ENCODE data around the gene FCGBP. TPM values are rescaled to one million over a fixed set of nuclear protein-coding genes. Genes with fewer than 3 reads are reported as not detected.

Gene FCGBP
- total RNA-seq, 1 donor from 2014 or later = 2.4 TPM

DNA sequence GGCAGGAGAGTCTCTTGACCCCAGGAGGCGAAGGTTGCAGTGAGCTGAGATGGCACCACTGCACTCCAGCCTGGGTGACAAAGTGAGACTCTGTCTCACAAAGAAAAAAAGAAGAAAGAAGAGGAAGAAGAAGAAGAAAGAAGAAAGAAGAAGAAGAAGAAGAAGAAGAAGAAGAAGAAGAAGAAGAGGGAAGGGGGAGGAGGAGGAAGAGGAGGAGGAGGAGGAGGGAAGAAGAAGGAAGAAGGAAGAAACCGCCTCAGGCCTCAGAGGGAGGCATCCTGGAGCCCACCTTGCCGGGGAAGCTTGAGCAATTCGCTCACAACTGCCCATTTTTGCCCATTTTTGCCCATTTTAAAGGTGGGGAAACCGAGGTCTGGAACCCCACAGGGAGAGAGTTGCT, 9.5 kb downstream of the FCGBP start:
- no peaks in the 10 kb centered on the region for H3K36me3 Mint-ChIP-seq (ENCODE audit: low read depth)
- peaks cover 3% of the 10 kb centered on the region for H3K9me3 Mint-ChIP-seq
- no peak for DNase-seq (ENCODE audit: low spot score)
- H3K27ac Mint-ChIP-seq = no peak overlapping the region
- H3K4me1 Mint-ChIP-seq (ENCODE audit: low read depth) = peaks cover 6% of the 10 kb centered on the region
- intact Hi-C loops (cut with micrococcal nuclease) = no loop called here
- no peaks in the 10 kb centered on the region for H3K27me3 Mint-ChIP-seq (ENCODE audit: low read depth)
- no peak overlapping the region for H3K4me3 Mint-ChIP-seq (ENCODE audit: low read depth)

DNA sequence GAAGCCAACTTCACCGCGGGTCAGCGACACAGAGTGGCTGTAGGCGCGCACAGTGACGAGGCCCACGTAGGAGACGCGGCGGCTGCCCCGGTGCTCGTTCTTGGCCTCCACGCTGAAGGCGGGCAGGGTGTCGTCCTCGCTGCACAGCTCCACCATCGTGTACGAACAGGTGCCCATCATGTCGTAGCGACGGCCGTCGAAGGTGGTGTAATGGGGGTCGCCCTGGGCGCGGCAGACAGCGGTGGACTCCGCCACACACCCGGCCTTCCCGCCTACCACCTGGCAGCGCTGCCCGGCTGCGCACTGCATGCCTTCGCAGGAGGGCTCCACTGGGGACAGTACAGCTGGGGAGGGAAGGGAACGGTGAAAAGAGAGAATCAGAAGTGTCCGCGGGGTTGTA, 10.0 kb downstream of the FCGBP start:
- intact Hi-C loops (cut with micrococcal nuclease) = no loop called here
- no peak for DNase-seq (ENCODE audit: low spot score)
- H3K9me3 Mint-ChIP-seq = no peaks in the 10 kb centered on the region
- H3K27me3 Mint-ChIP-seq (ENCODE audit: low read depth) = no peaks in the 10 kb centered on the region
- no peak overlapping the region for H3K4me3 Mint-ChIP-seq (ENCODE audit: low read depth)
- H3K36me3 Mint-ChIP-seq (ENCODE audit: low read depth) = no peaks in the 10 kb centered on the region
- peaks cover 6% of the 10 kb centered on the region for H3K4me1 Mint-ChIP-seq (ENCODE audit: low read depth)
- H3K27ac Mint-ChIP-seq = no peak overlapping the region

DNA sequence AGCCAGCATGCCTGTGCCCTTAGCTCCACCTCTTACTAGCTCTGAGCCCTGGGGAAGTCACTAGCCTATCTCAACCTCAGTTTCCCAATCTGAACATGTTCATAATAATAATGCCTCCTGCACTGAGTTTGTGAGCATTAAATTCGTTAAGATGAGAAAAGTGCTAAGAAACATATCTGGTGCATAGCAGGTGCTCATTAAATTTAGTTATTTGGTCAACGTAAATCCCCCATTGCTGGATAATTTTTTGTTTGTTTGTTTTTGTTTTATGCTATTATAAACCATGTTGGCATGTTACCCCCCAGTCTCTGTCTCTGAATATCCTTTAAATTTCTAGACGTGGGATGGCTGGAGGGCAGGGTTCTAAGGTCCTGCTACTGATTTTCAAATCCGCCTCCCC, 10.6 kb downstream of the FCGBP start:
- intact Hi-C loops (cut with micrococcal nuclease) = no loop called here
- Mint-ChIP-seq H3K27me3 (ENCODE audit: low read depth) (no peaks in the 10 kb centered on the region), H3K36me3 (ENCODE audit: low read depth) (no peaks in the 10 kb centered on the region), H3K4me3 (ENCODE audit: low read depth) (no peak overlapping the region), H3K4me1 (ENCODE audit: low read depth) (peaks cover 6% of the 10 kb centered on the region), H3K27ac (no peak overlapping the region), H3K9me3 (no peaks in the 10 kb centered on the region)
- DNase-seq (ENCODE audit: low spot score) = no peak

DNA sequence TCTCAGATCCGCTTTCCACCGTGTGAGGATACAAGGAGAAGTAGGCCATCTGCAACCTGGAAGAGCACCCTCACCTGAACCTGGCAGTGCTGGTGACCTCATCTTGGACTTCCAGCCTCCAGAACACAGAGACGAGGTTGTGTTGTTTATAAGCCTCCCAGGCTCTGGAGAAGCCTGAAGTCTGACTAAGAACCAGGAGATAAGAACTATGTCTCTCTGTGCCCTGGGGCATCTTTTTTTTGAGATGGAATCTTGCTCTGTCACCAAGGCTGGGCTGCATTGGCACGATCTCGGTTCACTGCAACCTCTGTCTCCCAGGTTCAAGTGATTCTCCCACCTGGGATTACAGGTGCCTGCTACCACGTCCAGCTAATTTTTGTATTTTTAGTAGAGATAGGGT, 14.5 kb downstream of the FCGBP start:
- no peak overlapping the region for H3K27ac Mint-ChIP-seq
- H3K36me3 Mint-ChIP-seq (ENCODE audit: low read depth) = no peaks in the 10 kb centered on the region
- intact Hi-C loops (cut with micrococcal nuclease) = no loop called here
- DNase-seq (ENCODE audit: low spot score) = no peak
- H3K4me3 Mint-ChIP-seq (ENCODE audit: low read depth) = no peak overlapping the region
- no peaks in the 10 kb centered on the region for H3K27me3 Mint-ChIP-seq (ENCODE audit: low read depth)
- H3K9me3 Mint-ChIP-seq = no peaks in the 10 kb centered on the region
- no peaks in the 10 kb centered on the region for H3K4me1 Mint-ChIP-seq (ENCODE audit: low read depth)

DNA sequence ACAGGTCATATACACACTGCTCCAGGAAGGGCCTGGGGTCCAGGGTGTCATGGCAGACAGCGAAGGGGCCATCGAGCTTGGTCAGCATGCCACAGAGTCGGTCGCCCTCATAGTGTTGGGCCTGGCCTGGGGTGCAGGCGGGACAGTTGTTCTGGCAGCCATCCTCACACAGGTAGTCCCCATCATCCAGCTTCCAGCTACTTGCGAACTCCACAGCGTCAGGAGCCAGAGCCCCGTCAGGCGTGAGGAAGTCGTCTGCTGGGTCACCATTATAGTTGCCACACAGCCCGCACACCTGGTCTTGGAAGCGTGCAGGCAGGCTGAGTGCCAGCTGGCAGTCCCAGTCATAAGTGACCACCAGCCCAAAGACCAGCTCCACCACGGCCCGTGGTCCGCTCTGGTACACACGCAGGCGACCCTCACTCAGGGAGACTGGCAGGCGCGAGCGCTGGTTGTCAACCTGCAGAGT, 16.2 kb downstream of the FCGBP start:
- no peak overlapping the region for H3K4me3 Mint-ChIP-seq (ENCODE audit: low read depth)
- no peaks in the 10 kb centered on the region for H3K36me3 Mint-ChIP-seq (ENCODE audit: low read depth)
- no peak for DNase-seq (ENCODE audit: low spot score)
- H3K27me3 Mint-ChIP-seq (ENCODE audit: low read depth) = no peaks in the 10 kb centered on the region
- intact Hi-C loops (cut with micrococcal nuclease) = no loop called here
- H3K27ac Mint-ChIP-seq = no peak overlapping the region
- H3K9me3 Mint-ChIP-seq = no peaks in the 10 kb centered on the region
- no peaks in the 10 kb centered on the region for H3K4me1 Mint-ChIP-seq (ENCODE audit: low read depth)

DNA sequence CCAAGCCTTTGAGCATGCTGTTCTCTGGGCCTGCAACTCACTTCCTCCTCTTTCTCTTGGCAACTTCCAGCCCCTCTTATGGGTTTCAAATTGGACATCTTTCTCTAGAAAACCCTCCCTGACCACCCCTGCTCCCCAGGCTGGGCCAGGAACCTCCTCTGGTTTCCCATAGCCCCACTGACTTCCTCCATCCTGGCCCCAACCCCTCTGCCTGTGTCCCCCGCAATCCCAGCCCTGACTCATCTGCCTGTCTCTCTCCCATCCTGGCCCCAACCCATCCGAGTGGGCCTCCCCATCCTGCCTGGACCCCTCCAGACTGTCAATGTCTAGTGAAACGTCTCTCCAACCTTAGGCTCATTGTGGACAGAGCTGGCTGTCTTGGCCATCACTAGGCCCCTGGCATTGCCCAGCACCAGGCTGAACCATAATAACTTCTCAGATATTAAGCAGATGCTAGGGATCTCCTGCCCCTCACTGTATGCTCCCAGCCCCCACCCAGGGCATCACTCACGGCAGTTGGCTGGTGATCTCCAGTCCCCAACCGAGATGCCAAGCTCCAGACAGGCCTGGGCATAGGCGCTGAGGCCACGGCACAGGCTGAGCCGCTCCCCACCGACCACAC, 16.8 kb downstream of the FCGBP start:
- no peak overlapping the region for H3K4me3 Mint-ChIP-seq (ENCODE audit: low read depth)
- intact Hi-C loops (cut with micrococcal nuclease) = no loop called here
- no peaks in the 10 kb centered on the region for H3K36me3 Mint-ChIP-seq (ENCODE audit: low read depth)
- H3K27me3 Mint-ChIP-seq (ENCODE audit: low read depth) = no peaks in the 10 kb centered on the region
- no peak for DNase-seq (ENCODE audit: low spot score)
- no peaks in the 10 kb centered on the region for H3K4me1 Mint-ChIP-seq (ENCODE audit: low read depth)
- H3K27ac Mint-ChIP-seq = no peak overlapping the region
- H3K9me3 Mint-ChIP-seq = no peaks in the 10 kb centered on the region

DNA sequence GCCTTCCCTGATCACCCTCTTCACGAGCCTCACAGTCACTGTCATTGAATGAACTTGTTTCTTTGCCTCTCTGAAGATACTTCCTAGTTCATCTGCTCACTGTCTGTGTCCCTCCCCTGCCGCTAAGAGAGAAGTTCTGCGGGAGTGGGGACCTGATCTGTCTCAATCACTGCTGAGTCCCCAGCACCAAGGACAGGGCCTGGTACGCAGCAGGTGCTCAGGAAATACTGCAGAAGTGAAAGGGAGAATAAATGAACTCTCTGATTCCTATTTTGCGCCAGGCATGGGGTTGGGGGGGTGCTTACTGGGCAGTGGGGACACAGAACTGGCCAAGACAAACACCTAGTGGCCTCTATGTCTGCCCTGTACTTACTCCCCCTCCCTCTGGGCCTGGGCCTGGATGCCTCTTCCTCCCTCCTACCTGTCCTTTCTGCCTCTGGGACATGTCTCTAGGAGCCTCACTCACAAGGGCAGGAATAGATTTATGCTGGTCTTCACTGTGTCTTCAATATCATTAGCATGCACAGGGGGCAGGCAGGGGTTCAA, 17.5 kb downstream of the FCGBP start:
- no peaks in the 10 kb centered on the region for H3K36me3 Mint-ChIP-seq (ENCODE audit: low read depth)
- no peaks in the 10 kb centered on the region for H3K9me3 Mint-ChIP-seq
- intact Hi-C loops (cut with micrococcal nuclease) = no loop called here
- H3K4me3 Mint-ChIP-seq (ENCODE audit: low read depth) = no peak overlapping the region
- no peak for DNase-seq (ENCODE audit: low spot score)
- H3K27ac Mint-ChIP-seq = no peak overlapping the region
- no peaks in the 10 kb centered on the region for H3K4me1 Mint-ChIP-seq (ENCODE audit: low read depth)
- H3K27me3 Mint-ChIP-seq (ENCODE audit: low read depth) = no peaks in the 10 kb centered on the region

DNA sequence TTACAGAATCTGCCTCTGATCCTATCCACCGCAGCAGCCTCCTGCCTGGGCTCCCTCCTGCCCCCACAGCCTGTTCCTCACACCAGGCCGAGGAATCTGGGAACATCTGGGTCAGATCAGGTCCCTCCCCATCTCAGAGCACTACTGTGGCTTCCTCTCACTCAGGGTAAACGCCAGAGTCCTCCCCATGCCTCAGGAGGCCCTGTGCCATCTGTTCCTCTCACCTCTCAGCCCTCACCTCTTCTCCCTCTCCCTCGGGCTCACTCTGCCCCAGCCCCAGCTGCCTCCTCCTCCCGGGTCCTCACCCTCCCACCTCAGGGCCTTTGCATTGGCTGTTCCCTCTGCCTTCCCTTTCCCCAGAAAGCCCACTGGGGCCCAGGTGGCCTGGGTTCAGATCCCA, 18.2 kb downstream of the FCGBP start:
- H3K27me3 Mint-ChIP-seq (ENCODE audit: low read depth) = no peaks in the 10 kb centered on the region
- no peak for DNase-seq (ENCODE audit: low spot score)
- no peak overlapping the region for H3K4me3 Mint-ChIP-seq (ENCODE audit: low read depth)
- H3K9me3 Mint-ChIP-seq = no peaks in the 10 kb centered on the region
- no peak overlapping the region for H3K27ac Mint-ChIP-seq
- intact Hi-C loops (cut with micrococcal nuclease) = no loop called here
- no peaks in the 10 kb centered on the region for H3K4me1 Mint-ChIP-seq (ENCODE audit: low read depth)
- no peaks in the 10 kb centered on the region for H3K36me3 Mint-ChIP-seq (ENCODE audit: low read depth)

DNA sequence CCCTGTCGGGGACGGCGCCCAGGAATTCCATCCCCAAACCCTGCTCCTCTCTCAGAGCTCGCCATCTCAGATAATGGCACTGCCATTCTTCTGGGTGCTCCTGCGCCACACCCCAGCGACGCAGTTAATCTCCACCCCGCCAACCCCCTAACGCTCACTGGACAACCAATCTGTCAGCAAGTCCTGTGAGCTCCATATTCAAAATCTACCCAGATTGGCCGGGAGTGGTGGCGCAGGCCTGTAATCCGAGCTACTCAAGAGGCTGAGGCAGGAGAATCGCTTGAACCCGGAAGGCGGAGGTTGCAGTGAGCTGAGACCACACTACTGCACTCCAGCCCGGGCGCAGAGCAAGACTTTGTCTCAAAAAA, 18.6 kb downstream of the FCGBP start:
- no peaks in the 10 kb centered on the region for H3K4me1 Mint-ChIP-seq (ENCODE audit: low read depth)
- no peaks in the 10 kb centered on the region for H3K36me3 Mint-ChIP-seq (ENCODE audit: low read depth)
- no peaks in the 10 kb centered on the region for H3K9me3 Mint-ChIP-seq
- intact Hi-C loops (cut with micrococcal nuclease) = no loop called here
- no peak overlapping the region for H3K4me3 Mint-ChIP-seq (ENCODE audit: low read depth)
- no peak for DNase-seq (ENCODE audit: low spot score)
- H3K27ac Mint-ChIP-seq = no peak overlapping the region
- no peaks in the 10 kb centered on the region for H3K27me3 Mint-ChIP-seq (ENCODE audit: low read depth)

DNA sequence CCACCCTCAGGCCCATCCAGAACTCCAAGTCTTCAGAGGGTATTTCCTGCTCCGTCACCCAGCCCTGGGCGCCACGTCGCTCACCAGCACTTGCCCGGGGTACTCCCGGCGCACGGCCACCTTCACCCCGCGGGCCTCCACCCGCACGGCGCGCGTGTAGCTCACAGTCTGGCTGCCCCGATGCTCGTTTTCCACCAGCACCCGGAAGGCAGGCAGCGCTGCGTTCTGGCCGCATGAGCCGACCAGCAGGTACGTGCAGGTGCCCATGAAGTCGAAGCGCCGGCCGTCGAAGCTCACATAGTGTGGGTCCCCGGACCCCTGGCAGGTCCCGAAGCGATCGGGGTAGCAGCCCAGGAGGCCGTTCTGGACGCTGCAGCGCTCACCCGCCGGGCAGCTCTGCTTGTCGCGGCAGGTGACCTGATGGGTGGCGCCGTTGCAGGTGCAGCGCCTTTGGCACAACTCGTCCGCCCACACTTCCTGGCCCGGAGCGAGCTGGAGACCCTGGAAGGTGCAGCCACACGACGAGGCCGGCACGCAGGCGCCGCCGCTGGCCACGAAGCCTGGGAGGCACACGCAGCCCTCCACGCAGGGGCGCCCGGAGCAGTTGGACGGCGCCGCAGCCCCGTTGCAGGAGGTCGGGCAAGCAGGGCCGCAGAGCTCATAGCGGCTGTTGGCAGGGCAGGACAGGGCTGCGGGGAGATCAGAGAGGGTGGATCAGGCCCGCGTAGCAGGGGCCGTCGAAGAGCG, 19.2 kb downstream of the FCGBP start:
- no peak for DNase-seq (ENCODE audit: low spot score)
- Mint-ChIP-seq H3K27me3 (ENCODE audit: low read depth) (no peaks in the 10 kb centered on the region), H3K4me3 (ENCODE audit: low read depth) (no peak overlapping the region), H3K36me3 (ENCODE audit: low read depth) (no peaks in the 10 kb centered on the region), H3K4me1 (ENCODE audit: low read depth) (no peaks in the 10 kb centered on the region), H3K27ac (no peak overlapping the region), H3K9me3 (no peaks in the 10 kb centered on the region)
- intact Hi-C loops (cut with micrococcal nuclease) = no loop called here

DNA sequence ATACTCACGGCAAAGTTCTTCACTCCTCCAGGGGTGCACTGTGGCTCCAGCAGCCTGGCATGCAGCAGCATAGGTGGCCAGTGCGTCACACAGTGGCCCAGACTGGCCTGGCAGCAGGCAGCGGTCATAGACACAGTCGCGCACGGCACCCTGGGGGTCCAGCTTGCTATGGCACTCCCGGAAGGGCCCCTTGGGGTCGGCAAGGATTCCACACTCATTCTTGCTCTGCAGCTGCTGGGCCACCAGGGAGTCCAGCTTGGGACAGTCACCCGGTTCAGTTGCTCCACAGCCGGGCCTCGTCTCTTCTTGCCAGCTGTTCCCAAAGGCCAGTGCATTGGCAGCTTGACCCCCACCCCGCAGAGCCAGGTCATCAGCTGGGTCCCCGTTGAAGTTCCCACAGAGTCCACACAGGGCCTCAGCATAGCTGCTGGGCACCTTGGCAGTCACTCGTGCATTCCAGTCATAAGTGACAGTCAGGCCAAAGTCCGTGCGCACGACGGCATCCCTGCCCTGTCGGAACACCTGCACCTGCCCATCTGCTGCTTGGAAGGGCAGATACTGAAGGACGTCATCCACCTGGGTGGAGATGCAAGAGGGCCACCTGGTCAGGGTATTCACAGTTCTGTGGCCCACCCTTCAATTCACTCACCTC, 20.6 kb downstream of the FCGBP start:
- H3K4me3 Mint-ChIP-seq (ENCODE audit: low read depth) = no peak overlapping the region
- DNase-seq (ENCODE audit: low spot score) = no peak
- H3K27me3 Mint-ChIP-seq (ENCODE audit: low read depth) = no peaks in the 10 kb centered on the region
- H3K9me3 Mint-ChIP-seq = no peaks in the 10 kb centered on the region
- intact Hi-C loops (cut with micrococcal nuclease) = no loop called here
- H3K4me1 Mint-ChIP-seq (ENCODE audit: low read depth) = no peaks in the 10 kb centered on the region
- no peaks in the 10 kb centered on the region for H3K36me3 Mint-ChIP-seq (ENCODE audit: low read depth)
- no peak overlapping the region for H3K27ac Mint-ChIP-seq

DNA sequence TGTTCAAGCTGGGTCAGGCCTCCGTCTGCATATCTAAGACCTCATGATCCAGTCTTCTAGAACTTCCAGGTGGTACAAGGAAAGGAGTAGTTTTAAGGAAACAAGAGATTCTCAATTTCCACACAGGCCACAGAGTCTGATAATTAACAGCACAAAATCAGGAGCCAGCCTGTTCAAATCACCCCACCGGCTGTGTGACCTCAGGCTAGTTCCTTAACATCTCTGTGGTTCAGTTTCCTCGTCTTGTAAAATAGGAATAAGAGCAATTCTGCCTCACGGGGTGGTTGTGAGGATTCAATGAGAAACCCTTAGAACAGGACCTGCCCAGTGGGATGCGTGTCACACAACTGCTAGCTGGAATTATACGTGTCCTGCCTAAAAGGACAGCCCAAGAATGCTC, 25.6 kb downstream of the FCGBP start:
- H3K36me3 Mint-ChIP-seq (ENCODE audit: low read depth) = no peaks in the 10 kb centered on the region
- H3K9me3 Mint-ChIP-seq = no peaks in the 10 kb centered on the region
- H3K27ac Mint-ChIP-seq = no peak overlapping the region
- H3K27me3 Mint-ChIP-seq (ENCODE audit: low read depth) = no peaks in the 10 kb centered on the region
- H3K4me1 Mint-ChIP-seq (ENCODE audit: low read depth) = peaks cover 4% of the 10 kb centered on the region
- intact Hi-C loops (cut with micrococcal nuclease) = no loop called here
- no peak overlapping the region for H3K4me3 Mint-ChIP-seq (ENCODE audit: low read depth)
- DNase-seq (ENCODE audit: low spot score) = no peak

All from activated T-helper 2 cell treated with anti-CD3 and anti-CD28 coated beads, Interferon-gamma antibody, Interleukin-2, Interleukin-4, amounts not matched to agents 10 μg/mL and 5 μg/mL and 100 μg/mL, durations not matched to agents 14 hours and 24 hours and 36 hours (primary cell).